Measurements from ENCODE around the gene NAALADL2.

The NAALADL2 gene

DNA sequence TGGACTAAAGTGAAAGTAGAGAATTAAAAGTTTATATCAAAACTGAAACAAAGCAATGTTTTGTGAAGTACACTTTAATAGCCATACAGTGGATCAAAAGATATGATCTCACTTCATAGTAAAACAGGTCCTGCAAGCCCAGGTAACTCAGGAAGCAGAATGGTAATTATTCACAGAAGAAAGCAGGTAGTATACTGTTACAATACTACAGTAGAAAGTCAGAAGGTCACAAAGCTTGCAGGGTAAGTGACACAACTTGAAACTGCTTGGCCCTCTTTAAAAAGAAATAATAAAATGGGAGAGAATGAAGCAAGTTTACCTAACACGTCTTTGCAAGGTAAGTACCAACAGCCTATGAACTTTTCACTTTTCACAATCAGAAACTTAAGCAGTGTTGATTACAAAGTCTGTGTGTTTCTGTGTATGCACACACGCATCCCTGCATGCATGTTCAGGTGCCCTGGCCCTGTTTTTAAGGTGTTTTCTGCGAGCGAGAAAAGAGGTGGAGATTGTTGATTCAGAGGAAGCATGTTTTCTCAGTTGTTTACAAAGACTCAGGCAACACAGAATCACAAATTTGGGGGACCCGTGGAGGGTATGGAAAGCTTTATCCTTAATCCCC is at the start of gene NAALADL2:
Gene NAALADL2 (plus strand): TSS at position 221 of the 622 bp plus-strand sequence.
- H3K27ac ChIP-seq: no peak within 1 kb of the TSS
- H3K4me3 ChIP-seq (ENCODE audit: low read depth, low read length): no peak within 1 kb of the TSS
- no peaks in the 10 kb centered on the region for H3K36me3 ChIP-seq (replicated peaks)
- no peaks in the 10 kb centered on the region for H3K27me3 ChIP-seq (replicated peaks)
- DNase-seq: no peak
- TF ChIP-seq CTCF (IDR thresholded peaks at IDR 0.05; ENCODE audit: low read depth, low read length, missing control alignments): no peak
- in situ Hi-C loops (cut with HindIII; ENCODE audit: low pct_ligation_motif_present, low sequenced_read_pairs): no loop called here

GRCh38 chr3:174810254-174810653 is 48.9 kb upstream of the NAALADL2 start:
- Histone ChIP-seq H3K27me3 (replicated peaks) (no peaks in the 10 kb centered on the region), H3K36me3 (replicated peaks) (no peaks in the 10 kb centered on the region), H3K27ac (no peak overlapping the region), H3K4me3 (ENCODE audit: low read depth, low read length) (no peak overlapping the region)
- TF ChIP-seq CTCF (IDR thresholded peaks at IDR 0.05; ENCODE audit: low read depth, low read length, missing control alignments): no peak
- no peak for DNase-seq
- in situ Hi-C loops (cut with HindIII; ENCODE audit: low pct_ligation_motif_present, low sequenced_read_pairs): no loop called here

- no peaks in the 10 kb centered on the region for H3K27me3 ChIP-seq (replicated peaks)
- H3K36me3 ChIP-seq (replicated peaks): no peaks in the 10 kb centered on the region
- no peak overlapping the region for H3K4me3 ChIP-seq (ENCODE audit: low read depth, low read length)
- TF ChIP-seq CTCF (IDR thresholded peaks at IDR 0.05; ENCODE audit: low read depth, low read length, missing control alignments): no peak
- DNase-seq: no peak
- in situ Hi-C loops (cut with HindIII; ENCODE audit: low pct_ligation_motif_present, low sequenced_read_pairs): no loop called here
- H3K27ac ChIP-seq: no peak overlapping the region
Observed at GRCh38 chr3:174812172-174812862, 46.8 kb upstream of the NAALADL2 start.

GRCh38 chr3:174815750-174816149 is 43.4 kb upstream of the NAALADL2 start:
- Histone ChIP-seq H3K27me3 (replicated peaks) (no peaks in the 10 kb centered on the region), H3K36me3 (replicated peaks) (no peaks in the 10 kb centered on the region), H3K4me3 (ENCODE audit: low read depth, low read length) (no peak overlapping the region), H3K27ac (no peak overlapping the region)
- TF ChIP-seq CTCF (IDR thresholded peaks at IDR 0.05; ENCODE audit: low read depth, low read length, missing control alignments): no peak
- DNase-seq: no peak
- in situ Hi-C loops (cut with HindIII; ENCODE audit: low pct_ligation_motif_present, low sequenced_read_pairs): no loop called here

DNA sequence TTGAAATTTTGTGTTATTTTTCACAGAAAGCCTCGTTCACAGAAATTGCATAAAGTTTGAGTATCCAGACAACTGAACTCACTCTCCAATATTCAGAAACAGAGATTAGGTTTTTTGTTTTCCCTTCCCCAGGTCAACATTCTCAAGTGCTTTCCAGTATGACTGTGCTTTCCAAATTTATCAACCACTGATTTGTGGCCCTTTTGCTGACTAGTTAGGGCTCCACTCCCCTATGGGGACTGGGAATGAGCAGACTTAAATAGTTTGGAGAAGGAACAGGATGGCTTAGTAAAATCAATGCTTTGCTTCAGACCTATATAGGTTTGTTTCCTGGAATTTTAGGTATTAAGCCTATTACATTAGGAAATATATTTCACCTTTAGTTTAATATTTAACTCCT is 38.2 kb upstream of the NAALADL2 start:
- in situ Hi-C loops (cut with HindIII; ENCODE audit: low pct_ligation_motif_present, low sequenced_read_pairs): no loop called here
- Histone ChIP-seq H3K36me3 (replicated peaks) (no peaks in the 10 kb centered on the region), H3K4me3 (ENCODE audit: low read depth, low read length) (no peak overlapping the region), H3K27me3 (replicated peaks) (no peaks in the 10 kb centered on the region), H3K27ac (no peak overlapping the region)
- TF ChIP-seq CTCF (IDR thresholded peaks at IDR 0.05; ENCODE audit: low read depth, low read length, missing control alignments): no peak
- DNase-seq: no peak
